WTC11 (cell line): ENCODE data around the gene OGFOD1.

Source experiments
- ATF3 ChIP-seq: sonication (generic); formaldehyde crosslinking; conservative IDR thresholded peaks from 2 replicates; pipeline ENCODE4 v1.8.1; 2022; ENCODE audit warnings: mild to moderate bottlenecking, missing genetic modification reagents
- CREB1 ChIP-seq: sonication (generic); formaldehyde crosslinking; IDR thresholded peaks from 2 replicates; pipeline ENCODE4 v1.8.0; 2023; ENCODE audit warnings: mild to moderate bottlenecking, missing genetic modification reagents
- CREM ChIP-seq: sonication (generic); formaldehyde crosslinking; IDR thresholded peaks from 2 replicates; pipeline ENCODE4 v1.8.1; 2022; ENCODE audit warnings: mild to moderate bottlenecking, missing genetic modification reagents, moderate library complexity
- CTCF ChIP-seq: fragments of 200-600 bp; IDR thresholded peaks from 2 replicates; pipeline ENCODE4 v1.8.0; 2022; ENCODE audit warnings: antibody characterized with exemption
- E2F5 ChIP-seq: sonication (generic); formaldehyde crosslinking; IDR thresholded peaks from 2 replicates; pipeline ENCODE4 v1.8.1; 2022; ENCODE audit warnings: mild to moderate bottlenecking, moderate library complexity, missing genetic modification reagents
- FOXP1 ChIP-seq: sonication (generic); formaldehyde crosslinking; IDR thresholded peaks from 2 replicates; pipeline ENCODE4 v1.8.0; 2022; ENCODE audit warnings: missing genetic modification reagents, mild to moderate bottlenecking, moderate library complexity, borderline replicate concordance
- GRHL2 ChIP-seq: fragments of 250-450 bp; sonication (Bioruptor Pico); IDR thresholded peaks from 2 replicates; pipeline ENCODE4 v1.8.0; 2022; ENCODE audit warnings: mild to moderate bottlenecking, moderate library complexity; ENCODE audit not compliant: insufficient replicate concordance, severe bottlenecking
- NR2C2 ChIP-seq: sonication (generic); formaldehyde crosslinking; IDR thresholded peaks from 2 replicates; pipeline ENCODE4 v1.8.0; 2022; ENCODE audit warnings: mild to moderate bottlenecking, missing genetic modification reagents
- PREB ChIP-seq: sonication (generic); formaldehyde crosslinking; IDR thresholded peaks from 2 replicates; pipeline ENCODE4 v1.8.1; 2022; ENCODE audit warnings: mild to moderate bottlenecking, missing genetic modification reagents, moderate library complexity, borderline replicate concordance
- STAT6 ChIP-seq: sonication (generic); formaldehyde crosslinking; conservative IDR thresholded peaks from 2 replicates; pipeline ENCODE4 v1.8.1; 2023; ENCODE audit warnings: mild to moderate bottlenecking, low read depth, missing genetic modification reagents, moderate library complexity
- TEAD4 ChIP-seq: sonication (generic); formaldehyde crosslinking; IDR thresholded peaks from 2 replicates; pipeline ENCODE4 v1.8.0; 2022; ENCODE audit warnings: mild to moderate bottlenecking, missing genetic modification reagents
- USF1 ChIP-seq: sonication (generic); formaldehyde crosslinking; IDR thresholded peaks from 2 replicates; pipeline ENCODE4 v1.8.0; 2022; ENCODE audit warnings: mild to moderate bottlenecking, missing genetic modification reagents

- TF ChIP-seq CREB1 (CRISPR knock-in tag): no peak
- no peak for TF ChIP-seq CTCF
- TF ChIP-seq ATF3 (CRISPR knock-in tag): no peak
- TF ChIP-seq CREM (CRISPR knock-in tag): no peak
- TF ChIP-seq TEAD4: no peak
- no peak for TF ChIP-seq STAT6 (CRISPR knock-in tag)
- no peak for TF ChIP-seq GRHL2 (CRISPR knock-in tag)
- TF ChIP-seq NR2C2 (CRISPR knock-in tag): no peak
- no peak for TF ChIP-seq FOXP1 (CRISPR knock-in tag)
- no peak for TF ChIP-seq USF1
- no peak for TF ChIP-seq PREB (CRISPR knock-in tag)
- no peak for TF ChIP-seq E2F5 (CRISPR knock-in tag)
Observed at GRCh38 chr16:56480776-56481467, 29.6 kb downstream of the OGFOD1 start.
